ENCODE results near the gene ATP1B3.

Gene ATP1B3

DNA sequence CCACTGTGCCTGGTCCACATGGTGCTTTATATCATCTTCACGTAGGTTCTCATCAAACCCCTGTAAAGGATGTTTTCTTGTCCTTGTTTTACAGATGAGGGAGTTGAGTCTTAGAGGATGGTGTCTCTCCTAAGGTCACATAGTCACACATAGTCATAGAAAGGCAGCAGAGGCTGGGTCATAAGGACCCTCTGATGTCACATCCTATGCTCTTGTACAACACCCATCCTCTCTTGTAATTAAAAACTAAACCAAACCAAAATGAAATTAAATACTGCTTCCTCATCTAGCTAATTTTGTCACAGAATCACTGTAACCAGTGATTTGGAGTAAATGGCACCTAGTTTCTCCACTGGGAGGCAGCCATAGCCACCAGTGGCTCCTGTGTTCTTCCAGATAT, 21.8 kb upstream of the ATP1B3 start:
- Histone ChIP-seq H3K79me2 (ENCODE audit: control insufficient read depth, insufficient read depth, low read length) (no peaks in the 10 kb centered on the region), H3K4me2 (ENCODE audit: low read length) (no peak overlapping the region), H3K27ac (ENCODE audit: low read depth, low read length) (no peak overlapping the region), H3K18ac (ENCODE audit: low read length) (no peak overlapping the region), H3K79me1 (ENCODE audit: low read length) (no peaks in the 10 kb centered on the region), H3K4ac (ENCODE audit: low read depth, low read length) (no peak overlapping the region), H3K56ac (ENCODE audit: low read length) (no peak overlapping the region), H3K4me1 (ENCODE audit: control insufficient read depth, low read depth, low read length) (no peaks in the 10 kb centered on the region), H2BK120ac (ENCODE audit: low read depth, low read length) (no peak overlapping the region), H4K8ac (ENCODE audit: low read depth, low read length) (no peak overlapping the region), H2AK5ac (ENCODE audit: low read length) (no peak overlapping the region), H2BK5ac (ENCODE audit: low read length) (no peak overlapping the region), H3K4me3 (ENCODE audit: low read length) (no peak overlapping the region), H4K5ac (ENCODE audit: low read length) (no peak overlapping the region), H3K36me3 (ENCODE audit: control insufficient read depth, insufficient read depth, low read length) (no peaks in the 10 kb centered on the region), H3K23ac (ENCODE audit: low read length) (no peak overlapping the region), H3K27me3 (ENCODE audit: insufficient read depth, low read length, poor library complexity) (no peaks in the 10 kb centered on the region), H3K9ac (ENCODE audit: low read length) (no peak overlapping the region), H2BK15ac (replicated peaks; ENCODE audit: low read depth) (no peak overlapping the region)
- no CpG with 5 or more reads among the region's 1 CpG for WGBS (ENCODE audit: extremely low coverage, insufficient coverage, low lambda C conversion rate)
- DNase-seq = no peak

DNA sequence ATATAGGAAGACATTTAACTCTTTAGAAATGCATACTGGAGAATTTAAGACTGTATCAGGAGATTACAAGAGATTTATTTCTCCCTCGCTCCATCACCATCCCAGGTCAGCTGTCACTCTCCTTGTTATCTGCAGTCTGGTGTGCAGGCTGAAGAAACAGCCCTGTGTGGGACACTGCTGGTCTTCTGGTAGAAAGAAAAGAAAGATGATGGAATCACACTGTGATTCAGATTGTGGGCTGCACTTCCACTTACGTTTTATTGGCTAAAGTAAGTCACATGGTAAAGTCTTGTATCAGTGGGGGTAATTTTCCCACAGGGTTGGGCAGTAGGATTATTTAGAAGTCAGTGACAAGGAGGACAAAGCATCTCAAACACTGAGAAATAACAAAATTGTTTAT, 18.1 kb upstream of the ATP1B3 start:
- Histone ChIP-seq H3K27me3 (ENCODE audit: insufficient read depth, low read length, poor library complexity) (no peaks in the 10 kb centered on the region), H4K8ac (ENCODE audit: low read depth, low read length) (no peak overlapping the region), H3K4me2 (ENCODE audit: low read length) (no peak overlapping the region), H3K18ac (ENCODE audit: low read length) (no peak overlapping the region), H2BK120ac (ENCODE audit: low read depth, low read length) (no peak overlapping the region), H3K79me1 (ENCODE audit: low read length) (no peaks in the 10 kb centered on the region), H3K27ac (ENCODE audit: low read depth, low read length) (no peak overlapping the region), H4K5ac (ENCODE audit: low read length) (no peak overlapping the region), H3K36me3 (ENCODE audit: control insufficient read depth, insufficient read depth, low read length) (no peaks in the 10 kb centered on the region), H3K9ac (ENCODE audit: low read length) (no peak overlapping the region), H2BK5ac (ENCODE audit: low read length) (no peak overlapping the region), H3K4me1 (ENCODE audit: control insufficient read depth, low read depth, low read length) (peaks cover 4% of the 10 kb centered on the region), H3K56ac (ENCODE audit: low read length) (no peak overlapping the region), H3K4ac (ENCODE audit: low read depth, low read length) (no peak overlapping the region), H3K23ac (ENCODE audit: low read length) (no peak overlapping the region), H2AK5ac (ENCODE audit: low read length) (no peak overlapping the region), H3K79me2 (ENCODE audit: control insufficient read depth, insufficient read depth, low read length) (no peaks in the 10 kb centered on the region), H3K4me3 (ENCODE audit: low read length) (no peak overlapping the region), H2BK15ac (replicated peaks; ENCODE audit: low read depth) (no peak overlapping the region)
- WGBS (ENCODE audit: extremely low coverage, insufficient coverage, low lambda C conversion rate) = no CpG with 5 or more reads among the region's 2 CpGs
- DNase-seq = no peak

DNA sequence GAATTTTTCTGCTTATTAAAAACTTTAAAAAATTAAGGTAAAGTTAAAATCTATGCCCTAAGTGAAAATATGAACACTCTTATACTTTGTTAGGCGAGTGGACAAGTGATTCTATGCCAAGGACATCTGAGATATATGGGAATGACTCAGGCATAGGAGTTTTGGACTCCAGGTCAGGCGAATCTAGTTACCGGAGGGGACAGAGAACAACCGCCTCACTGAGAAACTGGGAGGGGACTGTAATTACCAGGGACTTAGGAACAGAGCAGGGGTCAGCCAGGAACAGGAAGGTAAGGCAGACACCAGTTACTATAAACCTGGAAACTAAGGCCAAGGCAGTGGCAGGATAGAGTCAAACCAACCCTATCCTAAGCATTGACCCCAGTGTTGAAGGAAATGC, 16.8 kb upstream of the ATP1B3 start:
- Histone ChIP-seq H3K4me1 (ENCODE audit: control insufficient read depth, low read depth, low read length) (peaks cover 4% of the 10 kb centered on the region), H3K23ac (ENCODE audit: low read length) (no peak overlapping the region), H2BK120ac (ENCODE audit: low read depth, low read length) (no peak overlapping the region), H3K27ac (ENCODE audit: low read depth, low read length) (no peak overlapping the region), H2AK5ac (ENCODE audit: low read length) (no peak overlapping the region), H4K5ac (ENCODE audit: low read length) (no peak overlapping the region), H2BK15ac (replicated peaks; ENCODE audit: low read depth) (no peak overlapping the region), H3K18ac (ENCODE audit: low read length) (no peak overlapping the region), H3K27me3 (ENCODE audit: insufficient read depth, low read length, poor library complexity) (no peaks in the 10 kb centered on the region), H3K36me3 (ENCODE audit: control insufficient read depth, insufficient read depth, low read length) (no peaks in the 10 kb centered on the region), H3K4ac (ENCODE audit: low read depth, low read length) (no peak overlapping the region), H3K9ac (ENCODE audit: low read length) (no peak overlapping the region), H3K56ac (ENCODE audit: low read length) (no peak overlapping the region), H3K79me2 (ENCODE audit: control insufficient read depth, insufficient read depth, low read length) (no peaks in the 10 kb centered on the region), H2BK5ac (ENCODE audit: low read length) (no peak overlapping the region), H3K79me1 (ENCODE audit: low read length) (no peaks in the 10 kb centered on the region), H3K4me2 (ENCODE audit: low read length) (no peak overlapping the region), H3K4me3 (ENCODE audit: low read length) (no peak overlapping the region), H4K8ac (ENCODE audit: low read depth, low read length) (no peak overlapping the region)
- DNase-seq = no peak
- no CpG with 5 or more reads among the region's 4 CpGs for WGBS (ENCODE audit: extremely low coverage, insufficient coverage, low lambda C conversion rate)

DNA sequence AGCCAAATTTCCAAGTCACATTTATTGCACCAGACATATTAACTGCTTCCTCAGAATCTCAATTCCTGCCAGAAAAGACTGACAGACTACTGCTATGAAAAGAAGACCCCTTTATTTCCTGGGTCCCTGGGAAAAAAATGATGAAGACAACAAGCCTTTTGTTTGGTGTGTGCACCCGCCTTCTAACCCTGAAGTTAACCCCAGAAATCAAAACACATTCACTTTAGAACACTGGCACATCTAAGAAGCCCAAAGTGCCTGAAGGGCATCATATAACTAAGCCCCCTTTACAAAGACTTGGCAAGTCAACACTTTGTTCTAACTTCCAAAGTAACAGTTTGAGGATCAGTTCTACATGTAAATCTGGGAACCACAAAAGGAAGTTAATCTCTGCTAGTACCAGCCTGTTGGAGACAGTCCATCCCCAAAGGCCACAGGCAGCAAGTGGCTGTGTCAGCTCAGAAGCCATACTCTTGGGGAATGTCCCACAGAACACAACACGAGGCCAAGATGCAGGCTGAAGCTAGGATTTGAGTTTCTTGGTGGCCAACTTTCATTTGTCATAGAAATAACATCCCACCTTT, 16.3 kb upstream of the ATP1B3 start:
- no peak overlapping the region for H3K4ac ChIP-seq (ENCODE audit: low read depth, low read length)
- no peak overlapping the region for H2AK5ac ChIP-seq (ENCODE audit: low read length)

GRCh38 chr3:141860766-141861513, 15.5 kb upstream of the ATP1B3 start:
- no peak for DNase-seq
- H3K18ac ChIP-seq (ENCODE audit: low read length) = no peak overlapping the region
- H3K4ac ChIP-seq (ENCODE audit: low read depth, low read length) = no peak overlapping the region
- no peak overlapping the region for H4K8ac ChIP-seq (ENCODE audit: low read depth, low read length)
- H3K23ac ChIP-seq (ENCODE audit: low read length) = no peak overlapping the region
- H3K4me1 ChIP-seq (ENCODE audit: control insufficient read depth, low read depth, low read length) = peaks cover 4% of the 10 kb centered on the region
- WGBS (ENCODE audit: extremely low coverage, insufficient coverage, low lambda C conversion rate) = no CpG with 5 or more reads among the region's 8 CpGs
- H2BK120ac ChIP-seq (ENCODE audit: low read depth, low read length) = no peak overlapping the region
- H2AK5ac ChIP-seq (ENCODE audit: low read length) = no peak overlapping the region
- no peak overlapping the region for H4K5ac ChIP-seq (ENCODE audit: low read length)
- H2BK5ac ChIP-seq (ENCODE audit: low read length) = no peak overlapping the region
- H3K36me3 ChIP-seq (ENCODE audit: control insufficient read depth, insufficient read depth, low read length) = no peaks in the 10 kb centered on the region
- no peak overlapping the region for H3K4me2 ChIP-seq (ENCODE audit: low read length)
- no peak overlapping the region for H3K27ac ChIP-seq (ENCODE audit: low read depth, low read length)
- H3K9ac ChIP-seq (ENCODE audit: low read length) = no peak overlapping the region
- H3K56ac ChIP-seq (ENCODE audit: low read length) = no peak overlapping the region
- H3K4me3 ChIP-seq (ENCODE audit: low read length) = no peak overlapping the region
- no peaks in the 10 kb centered on the region for H3K79me1 ChIP-seq (ENCODE audit: low read length)
- no peaks in the 10 kb centered on the region for H3K79me2 ChIP-seq (ENCODE audit: control insufficient read depth, insufficient read depth, low read length)
- no peak overlapping the region for H2BK15ac ChIP-seq (replicated peaks; ENCODE audit: low read depth)
- no peaks in the 10 kb centered on the region for H3K27me3 ChIP-seq (ENCODE audit: insufficient read depth, low read length, poor library complexity)

More for the DNA sequence above, 16.3 kb upstream of the ATP1B3 start:
- Histone ChIP-seq H3K23ac (ENCODE audit: low read length) (no peak overlapping the region), H3K56ac (ENCODE audit: low read length) (peak overlapping the region; percentile 31), H2BK120ac (ENCODE audit: low read depth, low read length) (no peak overlapping the region), H3K4me3 (ENCODE audit: low read length) (no peak overlapping the region), H3K27ac (ENCODE audit: low read depth, low read length) (no peak overlapping the region), H2BK15ac (replicated peaks; ENCODE audit: low read depth) (no peak overlapping the region), H2BK5ac (ENCODE audit: low read length) (no peak overlapping the region), H3K27me3 (ENCODE audit: insufficient read depth, low read length, poor library complexity) (no peaks in the 10 kb centered on the region), H3K4me1 (ENCODE audit: control insufficient read depth, low read depth, low read length) (peaks cover 4% of the 10 kb centered on the region), H3K4me2 (ENCODE audit: low read length) (no peak overlapping the region), H3K79me2 (ENCODE audit: control insufficient read depth, insufficient read depth, low read length) (no peaks in the 10 kb centered on the region), H3K36me3 (ENCODE audit: control insufficient read depth, insufficient read depth, low read length) (no peaks in the 10 kb centered on the region), H3K9ac (ENCODE audit: low read length) (no peak overlapping the region), H4K5ac (ENCODE audit: low read length) (no peak overlapping the region), H3K79me1 (ENCODE audit: low read length) (no peaks in the 10 kb centered on the region), H3K18ac (ENCODE audit: low read length) (no peak overlapping the region), H4K8ac (ENCODE audit: low read depth, low read length) (no peak overlapping the region)
- no CpG with 5 or more reads among the region's 2 CpGs for WGBS (ENCODE audit: extremely low coverage, insufficient coverage, low lambda C conversion rate)
- DNase-seq = no peak

All from mesendoderm (in vitro differentiated cells).